CD14-positive monocyte (primary cell): ENCODE measurements around the gene ROBO2. TPM values are rescaled to one million over a fixed set of nuclear protein-coding genes. Genes with fewer than 3 reads are reported as not detected.

Experiments
- DNase-seq, 3 donors: peaks; one replicate each; pipeline ENCODE4 v3.0.0-alpha.2; 2011 to 2022
- H2AFZ ChIP-seq: 2 replicates; pipeline ENCODE4 v1.6.0; 2012; ENCODE audit warnings: mild to moderate bottlenecking, low read depth, low read length, inconsistent platforms; ENCODE audit not compliant: insufficient read depth, poor library complexity, severe bottlenecking
- H3K27ac ChIP-seq, 2 donors: 1 replicate in 1 of 2; 2 replicates in 1 of 2; pipeline ENCODE4 v1.5.1; 2012 to 2013; ENCODE audit warnings: low read length in 2 of 2, control low read depth in 1 of 2, inconsistent platforms in 1 of 2, low read depth in 1 of 2, mild to moderate bottlenecking in 1 of 2
- H3K27me3 ChIP-seq, 2 donors: one replicate each; pipeline versions ENCODE4 v1.6.0 to v1.6.1; 2011 to 2013; ENCODE audit warnings: low read length in 2 of 2; ENCODE audit not compliant: control insufficient read depth in 2 of 2, insufficient read depth in 2 of 2
- H3K36me3 ChIP-seq, 2 donors: replicated peaks in 1 of 2; 1 replicate in 1 of 2; 2 replicates in 1 of 2; pipeline versions ENCODE4 v1.5.1 to v1.6.1; 2012 to 2013; ENCODE audit warnings: low read length in 2 of 2, control low read depth in 1 of 2, inconsistent platforms in 1 of 2, mild to moderate bottlenecking in 1 of 2; ENCODE audit not compliant: insufficient read depth in 2 of 2, control insufficient read depth in 1 of 2
- H3K4me1 ChIP-seq, 2 donors: 1 replicate in 1 of 2; 2 replicates in 1 of 2; pipeline versions ENCODE4 v1.5.1 to v1.6.1; 2012 to 2013; ENCODE audit warnings: low read length in 2 of 2, control low read depth in 1 of 2, inconsistent platforms in 1 of 2, mild to moderate bottlenecking in 1 of 2, moderate library complexity in 1 of 2; ENCODE audit not compliant: insufficient read depth in 2 of 2, control insufficient read depth in 1 of 2
- H3K4me2 ChIP-seq: replicated peaks from 2 replicates; pipeline ENCODE3; 2012; ENCODE audit warnings: low read length, moderate library complexity, mild to moderate bottlenecking; ENCODE audit not compliant: poor library complexity, severe bottlenecking; ENCODE audit errors: extremely low read depth
- H3K4me3 ChIP-seq, 3 experiments: fragments of 200-600 bp in 1 of 3; sonication (generic) in 1 of 3; replicated peaks in 1 of 3; 1 replicate in 2 of 3; 2 replicates in 1 of 3; pipeline ENCODE4 v1.5.1; 2011 to 2013; ENCODE audit warnings: low read length in 3 of 3, mild to moderate bottlenecking in 3 of 3, control low read depth in 2 of 3, low read depth in 2 of 3, inconsistent platforms in 1 of 3, moderate library complexity in 1 of 3
- H3K79me2 ChIP-seq: 2 replicates; pipeline ENCODE4 v1.6.0; 2012; ENCODE audit warnings: mild to moderate bottlenecking, control low read depth, inconsistent platforms, low read length, moderate library complexity; ENCODE audit not compliant: insufficient read depth
- H3K9ac ChIP-seq: 2 replicates; pipeline ENCODE4 v1.6.0; 2017; ENCODE audit warnings: low read length, mild to moderate bottlenecking; ENCODE audit not compliant: insufficient read depth, poor library complexity, severe bottlenecking
- H3K9me3 ChIP-seq, 2 donors: replicated peaks in 1 of 2; 1 replicate in 1 of 2; 2 replicates in 1 of 2; pipeline versions ENCODE4 v1.5.1 to v1.6.1; 2012 to 2013; ENCODE audit warnings: low read length in 2 of 2, control low read depth in 1 of 2; ENCODE audit not compliant: control insufficient read depth in 1 of 2, insufficient read depth in 1 of 2
- H4K20me1 ChIP-seq: 2 replicates; pipeline ENCODE4 v1.6.0; 2012; ENCODE audit warnings: mild to moderate bottlenecking, low read length, control low read depth, moderate library complexity; ENCODE audit not compliant: insufficient read depth
- H3K27ac Mint-ChIP-seq, 7 donors: one replicate each; pipeline ENCODE4 v1.8.0; 2020; ENCODE audit warnings: mild to moderate bottlenecking in 7 of 7, mixed read lengths in 7 of 7, moderate library complexity in 6 of 7, inconsistent platforms in 2 of 7
- H3K27me3 Mint-ChIP-seq, 3 donors: one replicate each; pipeline ENCODE4 v1.8.0; 2021 to 2022; ENCODE audit warnings: low read depth in 3 of 3, mild to moderate bottlenecking in 3 of 3, mixed read lengths in 3 of 3, moderate library complexity in 3 of 3, inconsistent platforms in 1 of 3
- H3K36me3 Mint-ChIP-seq, 2 donors: one replicate each; pipeline ENCODE4 v1.8.0; 2020; ENCODE audit warnings: mixed read lengths in 2 of 2, inconsistent platforms in 1 of 2, mild to moderate bottlenecking in 1 of 2
- H3K4me1 Mint-ChIP-seq: one replicate; pipeline ENCODE4 v1.8.0; 2020; ENCODE audit warnings: mild to moderate bottlenecking, mixed read lengths
- H3K4me3 Mint-ChIP-seq, 2 donors: one replicate each; pipeline ENCODE4 v1.8.0; 2020; ENCODE audit warnings: mild to moderate bottlenecking in 2 of 2, mixed read lengths in 2 of 2, moderate library complexity in 1 of 2
- H3K9me3 Mint-ChIP-seq, 7 donors: one replicate each; pipeline ENCODE4 v1.8.0; 2020 to 2022; ENCODE audit warnings: mixed read lengths in 7 of 7, mild to moderate bottlenecking in 6 of 7, moderate library complexity in 6 of 7, inconsistent platforms in 2 of 7
- CTCF ChIP-seq: fragments of 200-600 bp; IDR thresholded peaks from one replicate; pipeline ENCODE4 v1.8.0; 2022; ENCODE audit warnings: antibody characterized with exemption, mild to moderate bottlenecking
- WGBS: methylation state at CpG from one replicate; pipeline ENCODE4 v1.1.5; 2013; ENCODE audit warnings: missing lambda C conversion rate; ENCODE audit not compliant: insufficient coverage; 5-methylcytosine and 5-hydroxymethylcytosine counted together
- intact Hi-C, 2 donors: fragments of 100-400 bp; cut with micrococcal nuclease; formaldehyde crosslinking; loops; one replicate each; pipeline versions ENCODE4 v1.15.0 to v1.15.1; 2023
- polyA plus RNA-seq, 3 donors: library from polyadenylated mRNA; depleted of rRNA in 1 of 3; unstranded in 2 of 3; stranded (reverse) in 1 of 3; fragments of 300-500 nt in 2 of 3; fragments of >200 nt in 1 of 3; fragmentation: Illumina TruSeq in 2 of 3; gene quantifications; 1 replicate in 2 of 3; 2 replicates in 1 of 3; pipeline ENCODE4 v1.2.3, GENCODE V29; 2012 to 2021

ROBO2 gene
- polyA plus RNA-seq, 3 donors = not detected

GRCh38 chr3:77324105-77324504 lies 284.2 kb downstream of the ROBO2 start:
- Mint-ChIP-seq H3K27ac (no peak overlapping the region), H3K9me3 (peaks cover 0 to 2% (median 0%) of the 10 kb centered on the region in 7 donors), H3K4me1 (peaks cover 7% of the 10 kb centered on the region), H3K27me3 (no peaks in the 10 kb centered on the region), H3K36me3 (no peaks in the 10 kb centered on the region), H3K4me3 (no peak overlapping the region)
- H3K4me2 ChIP-seq = no peak overlapping the region
- no peaks in the 10 kb centered on the region for H3K79me2 ChIP-seq
- H3K9ac ChIP-seq = no peak overlapping the region
- no peak overlapping the region for H3K27ac ChIP-seq
- H3K36me3 ChIP-seq = no peaks in the 10 kb centered on the region
- DNase-seq = no peak
- intact Hi-C loops = no loop called here
- WGBS = no CpG with 5 or more reads among the region's 3 CpGs
- TF ChIP-seq CTCF = no peak
- H2AFZ ChIP-seq = no peak overlapping the region
- H3K4me3 ChIP-seq = no peak overlapping the region
- no peaks in the 10 kb centered on the region for H3K27me3 ChIP-seq
- no peaks in the 10 kb centered on the region for H3K9me3 ChIP-seq
- H4K20me1 ChIP-seq = no peaks in the 10 kb centered on the region
- no peaks in the 10 kb centered on the region for H3K4me1 ChIP-seq

- peaks cover 7% of the 10 kb centered on the region for H3K4me1 Mint-ChIP-seq
- no peaks in the 10 kb centered on the region for H3K27me3 Mint-ChIP-seq
- no peaks in the 10 kb centered on the region for H3K9me3 ChIP-seq
- 95% methylated on average over 2 of the region's 2 CpGs for WGBS
- no peak overlapping the region for H3K27ac ChIP-seq
- peaks cover 0 to 2% (median 0%) of the 10 kb centered on the region in 7 donors for H3K9me3 Mint-ChIP-seq
- H3K4me2 ChIP-seq = no peak overlapping the region
- intact Hi-C loops = no loop called here
- no peak for TF ChIP-seq CTCF
- H3K27ac Mint-ChIP-seq = no peak overlapping the region
- H3K36me3 ChIP-seq = no peaks in the 10 kb centered on the region
- H3K79me2 ChIP-seq = no peaks in the 10 kb centered on the region
- DNase-seq = no peak
- H4K20me1 ChIP-seq = no peaks in the 10 kb centered on the region
- no peaks in the 10 kb centered on the region for H3K27me3 ChIP-seq
- no peak overlapping the region for H2AFZ ChIP-seq
- no peak overlapping the region for H3K4me3 Mint-ChIP-seq
- no peaks in the 10 kb centered on the region for H3K36me3 Mint-ChIP-seq
- no peak overlapping the region for H3K9ac ChIP-seq
- H3K4me3 ChIP-seq = no peak overlapping the region
- H3K4me1 ChIP-seq = no peaks in the 10 kb centered on the region
Observed at GRCh38 chr3:77325280-77325679, 285.4 kb downstream of the ROBO2 start.
